HFFc6 (cell line): ENCODE data around the gene TSPAN3. TPM values are rescaled to one million over a fixed set of nuclear protein-coding genes. Genes with fewer than 3 reads are reported as not detected.

Experiments used
- DNase-seq: peaks from one replicate; pipeline ENCODE4 v3.0.0-alpha.2; 2018
- H3K27ac Mint-ChIP-seq: 2 replicates; pipeline ENCODE4 v1.8.0; 2020; ENCODE audit warnings: mild to moderate bottlenecking, mixed read lengths
- H3K27me3 Mint-ChIP-seq: 2 replicates; pipeline ENCODE4 v1.8.0; 2021; ENCODE audit warnings: mild to moderate bottlenecking, moderate library complexity, mixed read lengths; ENCODE audit not compliant: insufficient read depth
- H3K36me3 Mint-ChIP-seq: 2 replicates; pipeline ENCODE4 v1.8.0; 2021; ENCODE audit warnings: low read depth, mixed read lengths
- H3K4me1 Mint-ChIP-seq: 2 replicates; pipeline ENCODE4 v1.8.0; 2020; ENCODE audit warnings: low read depth, mixed read lengths
- H3K4me3 Mint-ChIP-seq: 2 replicates; pipeline ENCODE4 v1.8.0; 2020; ENCODE audit warnings: mild to moderate bottlenecking, moderate library complexity, mixed read lengths
- H3K9me3 Mint-ChIP-seq: 2 replicates; pipeline ENCODE4 v1.8.0; 2020; ENCODE audit warnings: mild to moderate bottlenecking, mixed read lengths
- CTCF ChIP-seq: fragments of 200-600 bp; sonication (generic); IDR thresholded peaks from 2 replicates; pipeline ENCODE4 v1.5.0; 2021; ENCODE audit warnings: antibody characterized with exemption, mild to moderate bottlenecking
- total RNA-seq, 6 experiments: library from RNA; stranded (reverse); fragmentation: NEBNext Ultra II Directional; extraction: Animal tissue kit (Norgen Biotek cat#: 25700); gene quantifications; 2 replicates in 1 of 6; 3 replicates in 5 of 6; pipeline ENCODE4 v1.2.3, GENCODE V29; 2021

The TSPAN3 gene
- total RNA-seq, 6 experiments from 2014 or later: 153 to 222 (median 183) TPM

- no peak overlapping the region for H3K4me3 Mint-ChIP-seq
- H3K36me3 Mint-ChIP-seq: peaks cover 13% of the 10 kb centered on the region
- no peak for DNase-seq
- peaks cover 61% of the 10 kb centered on the region for H3K4me1 Mint-ChIP-seq
- no peaks in the 10 kb centered on the region; the same call in 1 of the 2 replicates for H3K27me3 Mint-ChIP-seq
- TF ChIP-seq CTCF: no peak
- no peak overlapping the region for H3K27ac Mint-ChIP-seq
- no peaks in the 10 kb centered on the region for H3K9me3 Mint-ChIP-seq
Measured at GRCh38 chr15:77057072-77057471, 13.8 kb downstream of the TSPAN3 start.

- no peak for TF ChIP-seq CTCF
- Mint-ChIP-seq H3K27me3 (no peaks in the 10 kb centered on the region; the same call in 1 of the 2 replicates), H3K9me3 (no peaks in the 10 kb centered on the region), H3K36me3 (peaks cover 19% of the 10 kb centered on the region), H3K4me1 (peaks cover 37% of the 10 kb centered on the region), H3K4me3 (no peak overlapping the region), H3K27ac (no peak overlapping the region)
- DNase-seq: no peak
Measured at GRCh38 chr15:77053709-77054108, 17.2 kb downstream of the TSPAN3 start.

GRCh38 chr15:77052556-77052955 is 18.4 kb downstream of the TSPAN3 start:
- Mint-ChIP-seq H3K9me3 (no peaks in the 10 kb centered on the region), H3K4me1 (peaks cover 37% of the 10 kb centered on the region), H3K27me3 (no peaks in the 10 kb centered on the region; the same call in 1 of the 2 replicates), H3K4me3 (no peak overlapping the region), H3K27ac (no peak overlapping the region), H3K36me3 (peaks cover 19% of the 10 kb centered on the region)
- DNase-seq: no peak
- no peak for TF ChIP-seq CTCF

GRCh38 chr15:77048135-77048876 is 22.6 kb downstream of the TSPAN3 start:
- peaks cover 18% of the 10 kb centered on the region for H3K4me1 Mint-ChIP-seq
- DNase-seq: no peak
- no peaks in the 10 kb centered on the region for H3K9me3 Mint-ChIP-seq
- no peaks in the 10 kb centered on the region for H3K27me3 Mint-ChIP-seq
- TF ChIP-seq CTCF: no peak
- H3K4me3 Mint-ChIP-seq: no peak overlapping the region; the same call in 1 of the 2 replicates
- no peak overlapping the region; the same call in 1 of the 2 replicates for H3K27ac Mint-ChIP-seq
- peaks cover 35% of the 10 kb centered on the region for H3K36me3 Mint-ChIP-seq

GRCh38 chr15:77046704-77047412 is 24.1 kb downstream of the TSPAN3 start:
- Mint-ChIP-seq H3K27me3 (no peaks in the 10 kb centered on the region), H3K4me1 (peaks cover 17% of the 10 kb centered on the region), H3K4me3 (no peak overlapping the region), H3K9me3 (no peaks in the 10 kb centered on the region), H3K36me3 (peaks cover 40% of the 10 kb centered on the region), H3K27ac (no peak overlapping the region)
- TF ChIP-seq CTCF: no peak
- DNase-seq: no peak
